GM12874 (cell line): ENCODE measurements around the gene TTLL9.

Experiments used
- CTCF ChIP-seq: IDR thresholded peaks from 2 replicates; pipeline ENCODE4 v1.5.1; 2011; ENCODE audit warnings: low read depth, mild to moderate bottlenecking, control low read depth, low read length, moderate library complexity; ENCODE audit not compliant: insufficient read depth

TTLL9 gene

GRCh38 chr20:31945319-31945718, 74.9 kb downstream of the TTLL9 start:
- no peak for TF ChIP-seq CTCF

- TF ChIP-seq CTCF = no peak
Observed at GRCh38 chr20:31945785-31946184, 75.4 kb downstream of the TTLL9 start.

DNA sequence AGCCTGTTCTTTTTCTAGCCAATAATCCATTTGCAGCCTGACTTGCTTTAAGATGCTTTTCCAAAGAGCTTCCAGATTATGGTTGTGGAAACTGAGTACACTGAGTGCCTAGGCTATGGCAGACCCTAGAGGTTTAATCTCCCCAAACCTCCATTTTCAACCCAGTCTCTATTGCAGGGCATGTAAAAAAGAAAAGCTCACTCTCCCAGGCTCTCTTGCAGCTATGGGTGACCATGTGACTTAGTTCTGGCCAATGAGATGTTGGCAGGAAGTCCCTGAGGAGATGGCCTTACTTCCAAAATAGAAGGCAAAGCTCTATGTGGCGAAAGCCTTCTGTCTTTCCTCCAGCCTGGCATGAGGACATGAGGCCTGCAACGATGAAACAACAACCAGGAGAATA, 77.6 kb downstream of the TTLL9 start:
- TF ChIP-seq CTCF = no peak

- TF ChIP-seq CTCF = no peak
Observed at GRCh38 chr20:31949877-31950646, 79.6 kb downstream of the TTLL9 start.

DNA sequence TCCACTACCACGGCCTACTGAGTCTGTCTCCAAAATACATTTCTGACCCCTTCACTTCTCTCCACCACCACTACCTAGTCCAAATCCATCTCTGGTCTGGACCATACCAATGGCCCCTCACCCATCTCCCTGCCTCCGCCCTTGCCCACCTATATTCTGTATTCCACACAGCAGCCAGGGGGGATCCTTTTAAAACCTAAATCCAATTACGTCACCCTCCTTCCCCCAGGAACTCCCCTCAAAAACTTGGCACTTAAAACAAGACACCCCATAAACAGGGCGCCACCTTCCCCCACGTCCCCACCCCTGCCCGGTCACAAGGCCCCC, 80.7 kb downstream of the TTLL9 start:
- no peak for TF ChIP-seq CTCF

DNA sequence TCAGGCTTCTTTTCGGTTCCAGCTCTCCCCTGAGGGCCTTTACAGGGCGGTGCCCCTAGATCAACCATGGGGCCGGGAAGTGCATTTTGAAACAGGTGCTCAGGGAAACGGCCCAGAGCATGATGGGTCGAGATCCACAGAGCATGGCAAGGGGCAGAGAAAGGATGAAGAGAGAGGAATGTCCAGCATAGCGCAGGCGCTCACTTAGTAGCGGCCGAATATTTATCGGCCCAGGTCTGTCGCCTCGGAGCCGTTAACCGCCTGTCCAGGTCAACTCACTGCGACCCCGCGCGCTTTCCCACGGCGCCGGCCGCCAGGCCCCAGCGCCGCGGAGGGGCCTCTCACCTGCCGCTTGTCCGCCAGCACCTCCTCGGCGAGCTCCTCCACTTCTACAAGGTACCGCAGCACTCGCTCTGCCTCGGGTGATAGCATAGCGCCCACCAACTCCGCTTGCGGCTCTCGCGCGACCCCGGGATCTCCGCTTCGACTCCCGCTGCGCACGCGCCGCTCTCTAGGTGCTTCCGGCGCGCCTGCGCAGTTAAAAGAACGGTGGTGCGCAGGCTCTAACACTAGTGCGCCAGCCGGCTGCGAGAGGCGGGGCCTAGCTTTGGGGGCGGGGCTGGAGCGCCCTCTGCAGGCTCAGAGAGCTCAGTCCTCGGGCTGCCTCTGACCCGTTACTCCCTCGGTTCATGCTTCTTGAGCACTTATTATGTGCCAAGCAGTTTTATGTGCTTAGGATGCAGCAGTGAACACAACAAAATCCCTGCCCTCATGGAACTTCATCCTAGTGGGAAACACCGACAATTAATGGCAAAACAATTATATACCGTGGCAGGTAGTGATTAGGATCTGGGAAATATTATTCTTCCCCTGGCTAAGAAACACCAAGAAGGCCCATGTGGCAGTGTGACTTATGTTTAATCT, 81.4 kb downstream of the TTLL9 start, which contains the start of gene PDRG1:
Gene PDRG1, minus strand, starts transcription at position 517 of the 924 bp plus-strand sequence. Its CDS starts 85 bp downstream, at position 432.
- peak; percentile 96 for TF ChIP-seq CTCF

DNA sequence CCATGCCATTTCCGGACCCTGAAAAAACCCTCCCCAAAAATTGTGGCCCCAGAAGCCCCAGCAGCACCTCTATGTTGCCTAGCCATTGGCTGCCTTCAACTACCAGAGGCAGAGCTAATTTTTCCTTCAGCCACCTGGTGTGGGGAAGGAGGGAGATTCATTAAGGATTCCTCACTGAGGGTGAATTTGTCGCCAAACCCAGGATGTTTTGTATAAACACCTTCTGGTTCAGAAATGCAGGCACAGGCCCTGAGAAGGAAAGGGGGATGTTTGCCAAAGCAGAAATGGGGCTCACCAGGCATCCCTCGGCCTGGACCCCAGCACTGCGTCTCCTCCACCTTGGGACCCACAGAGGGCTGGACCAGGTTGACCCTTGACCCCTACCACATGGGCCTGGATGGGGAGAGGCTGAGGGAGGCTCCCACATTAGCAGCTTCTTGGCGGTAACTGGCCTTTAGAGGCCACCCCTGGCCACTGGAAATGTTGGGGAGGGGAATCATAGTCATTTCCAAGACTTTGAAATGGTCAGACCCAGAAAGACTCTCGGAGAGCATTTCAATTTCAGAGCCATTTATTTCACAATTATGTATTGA, 83.2 kb downstream of the TTLL9 start:
- TF ChIP-seq CTCF = no peak
